Measurements from ENCODE around the gene CAMP.
"Not testable (repeated sequence)": the region's sequence is repeated elsewhere in the genome, so short reads cannot be mapped to it uniquely, and the experiment has no call there.

The CAMP gene

GRCh38 chr3:48256557-48256956, 33.3 kb downstream of the CAMP start:
- DNase-seq (ENCODE audit: low read depth in 2 of 2) = no peak

- DNase-seq (ENCODE audit: low read depth in 2 of 2) = no peak
Observed at GRCh38 chr3:48258530-48258929, 35.2 kb downstream of the CAMP start.

GRCh38 chr3:48267782-48268181, 44.5 kb downstream of the CAMP start:
- no peak for DNase-seq (ENCODE audit: low read depth in 2 of 2)

GRCh38 chr3:48268381-48268935, 45.2 kb downstream of the CAMP start:
- DNase-seq (ENCODE audit: low read depth in 2 of 2) = peak; percentile 78 to 86

GRCh38 chr3:48268936-48269561, 45.8 kb downstream of the CAMP start:
- peak; percentile 54 to 69 for DNase-seq (ENCODE audit: low read depth in 2 of 2)

GRCh38 chr3:48269592-48269991, 46.3 kb downstream of the CAMP start:
- DNase-seq (ENCODE audit: low read depth in 2 of 2) = no peak

- DNase-seq (ENCODE audit: low read depth in 2 of 2) = no peak
Observed at GRCh38 chr3:48270306-48270705, 47.0 kb downstream of the CAMP start.

- DNase-seq (ENCODE audit: low read depth in 2 of 2) = not testable (repeated sequence)
Observed at GRCh38 chr3:48271223-48271622, 47.9 kb downstream of the CAMP start.

- DNase-seq (ENCODE audit: low read depth in 2 of 2) = no peak
Observed at GRCh38 chr3:48271763-48272498, 48.6 kb downstream of the CAMP start.

- DNase-seq (ENCODE audit: low read depth in 2 of 2) = peak in 1 of 2 donors; percentile 11
Observed at GRCh38 chr3:48273594-48274211, 50.4 kb downstream of the CAMP start.

- DNase-seq (ENCODE audit: low read depth in 2 of 2) = no peak
Observed at GRCh38 chr3:48274452-48274851, 51.2 kb downstream of the CAMP start.

Measured in stimulated activated CD8-positive, alpha-beta memory T cell treated with anti-CD3 and anti-CD28 coated beads, Interleukin-15, amount 100 ng/mL, for 48 hours (primary cell).